NT2/D1 (cell line): ENCODE data around the gene PYDC2.

Experiments used
- SUZ12 ChIP-seq: IDR thresholded peaks from 2 replicates; pipeline ENCODE4 v1.6.1; 2011; ENCODE audit not compliant: insufficient read length, insufficient read depth; ENCODE audit errors: extremely low read depth
- ZNF274 ChIP-seq: IDR thresholded peaks from 2 replicates; pipeline ENCODE4 v1.6.1; 2011; ENCODE audit warnings: mild to moderate bottlenecking, low read depth, low read length

GRCh38 chr3:191424881-191425280 is 36.1 kb upstream of the PYDC2 start:
- TF ChIP-seq SUZ12 (no peak), ZNF274 (no peak)
